Skeletal muscle tissue (tissue), 4 donors: Measurements from ENCODE around the gene GPR17. TPM values are rescaled to one million over a fixed set of nuclear protein-coding genes. Genes with fewer than 3 reads are reported as not detected.

Source experiments
- H3K27ac ChIP-seq: one replicate; pipeline ENCODE4 v1.7.0; 2013; ENCODE audit warnings: mild to moderate bottlenecking, low read depth, low read length, inconsistent platforms
- H3K27me3 ChIP-seq, 3 donors: one replicate each; pipeline ENCODE4 v1.7.0; 2013; ENCODE audit warnings: low read length in 3 of 3; ENCODE audit not compliant: control insufficient read depth in 3 of 3, insufficient read depth in 3 of 3
- H3K36me3 ChIP-seq, 3 donors: one replicate each; pipeline ENCODE4 v1.7.0; 2013; ENCODE audit warnings: low read length in 3 of 3; ENCODE audit not compliant: control insufficient read depth in 3 of 3, insufficient read depth in 3 of 3
- H3K4me1 ChIP-seq, 3 donors: one replicate each; pipeline ENCODE4 v1.7.0; 2013; ENCODE audit warnings: low read length in 3 of 3, mild to moderate bottlenecking in 3 of 3; ENCODE audit not compliant: control insufficient read depth in 3 of 3, insufficient read depth in 3 of 3
- H3K4me3 ChIP-seq, 3 donors: one replicate each; pipeline ENCODE4 v1.7.0; 2013; ENCODE audit warnings: low read length in 3 of 3
- H3K9ac ChIP-seq, 3 donors: one replicate each; pipeline ENCODE4 v1.7.0; 2013; ENCODE audit warnings: low read length in 3 of 3, mild to moderate bottlenecking in 3 of 3, moderate library complexity in 2 of 3, low read depth in 1 of 3
- H3K9me3 ChIP-seq, 3 donors: one replicate each; pipeline ENCODE4 v1.7.0; 2013; ENCODE audit warnings: low read length in 3 of 3; ENCODE audit not compliant: control insufficient read depth in 3 of 3
- total RNA-seq: library from RNA; depleted of rRNA; stranded (reverse); fragments of >200 nt; gene quantifications from one replicate; pipeline ENCODE4 v1.2.3, GENCODE V29; 2014
- donor health status: Osteomylitis.

The GPR17 gene
- total RNA-seq, 1 donor from 2014 or later = 1.0 TPM

GRCh38 chr2:127685410-127686080, 39.6 kb downstream of the GPR17 start:
- Histone ChIP-seq H3K36me3 (no peaks in the 10 kb centered on the region), H3K9ac (no peak overlapping the region), H3K27me3 (peaks cover 0 to 6% (median 0%) of the 10 kb centered on the region in 3 donors), H3K9me3 (no peaks in the 10 kb centered on the region), H3K27ac (no peak overlapping the region), H3K4me3 (no peak overlapping the region), H3K4me1 (peaks cover 7 to 14% (median 11%) of the 10 kb centered on the region in 3 donors)

DNA sequence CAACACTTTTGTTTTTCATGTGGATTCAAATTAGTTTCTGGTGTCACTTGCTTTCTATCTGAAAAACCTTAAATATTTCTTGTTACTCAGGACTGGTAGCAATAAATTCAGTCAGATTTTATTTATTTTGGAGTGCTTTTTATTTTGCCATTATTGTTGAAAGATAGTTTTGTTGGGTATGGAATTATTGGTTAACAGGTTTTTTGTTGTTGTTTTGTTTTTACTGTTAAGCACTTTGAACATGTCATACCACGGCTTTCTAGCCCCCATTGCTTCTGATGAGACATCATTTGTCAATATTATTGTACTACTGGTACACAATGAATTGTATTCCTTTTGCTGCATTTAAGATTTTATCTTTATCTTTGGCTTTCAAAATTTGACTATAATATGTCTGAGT, 42.5 kb downstream of the GPR17 start:
- H3K27ac ChIP-seq = no peak overlapping the region
- H3K4me1 ChIP-seq = peaks cover 0 to 3% (median 0%) of the 10 kb centered on the region in 3 donors
- no peaks in the 10 kb centered on the region for H3K9me3 ChIP-seq
- no peak overlapping the region for H3K9ac ChIP-seq
- H3K27me3 ChIP-seq = no peaks in the 10 kb centered on the region
- H3K36me3 ChIP-seq = no peaks in the 10 kb centered on the region
- H3K4me3 ChIP-seq = no peak overlapping the region

DNA sequence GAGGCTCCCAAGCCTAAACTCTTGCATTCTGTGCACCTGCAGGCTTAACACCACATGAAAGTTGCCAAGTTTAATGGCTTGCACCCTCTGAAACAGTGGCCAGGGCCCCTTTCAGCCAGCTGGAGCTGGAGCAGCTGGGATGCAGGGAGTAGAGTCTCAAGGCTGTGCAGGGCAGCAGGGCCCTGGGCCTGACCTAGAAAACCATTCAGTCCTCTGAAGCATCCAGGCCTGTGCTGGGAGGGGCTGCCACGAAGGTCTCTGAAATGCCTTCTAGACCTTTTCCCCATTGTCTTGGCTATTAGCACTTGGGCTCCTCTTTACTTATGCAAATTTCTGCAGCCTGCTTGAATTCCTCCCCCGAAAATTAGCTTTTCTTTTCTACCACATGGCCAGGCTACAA, 44.7 kb downstream of the GPR17 start:
- Histone ChIP-seq H3K27me3 (no peaks in the 10 kb centered on the region), H3K4me1 (no peaks in the 10 kb centered on the region), H3K4me3 (no peak overlapping the region), H3K36me3 (no peaks in the 10 kb centered on the region), H3K9me3 (no peaks in the 10 kb centered on the region), H3K27ac (no peak overlapping the region), H3K9ac (no peak overlapping the region)

- Histone ChIP-seq H3K4me3 (no peak overlapping the region), H3K36me3 (no peaks in the 10 kb centered on the region), H3K9ac (peak overlapping the region in 1 of 3 donors; percentile 23), H3K9me3 (no peaks in the 10 kb centered on the region), H3K27ac (no peak overlapping the region), H3K4me1 (peaks cover 0 to 2% (median 0%) of the 10 kb centered on the region in 3 donors), H3K27me3 (no peaks in the 10 kb centered on the region)
These were observed 49.0 kb downstream of the GPR17 start for GRCh38 chr2:127694986-127695385.

- Histone ChIP-seq H3K27me3 (no peaks in the 10 kb centered on the region), H3K4me1 (peaks cover 7 to 8% (median 7%) of the 10 kb centered on the region in 3 donors)
These were observed 49.8 kb downstream of the GPR17 start for GRCh38 chr2:127695491-127696472.

GRCh38 chr2:127697482-127698180, 51.7 kb downstream of the GPR17 start:
- Histone ChIP-seq H3K27me3 (no peaks in the 10 kb centered on the region), H3K9me3 (no peaks in the 10 kb centered on the region), H3K9ac (no peak overlapping the region), H3K4me3 (no peak overlapping the region), H3K4me1 (peaks cover 11 to 13% (median 11%) of the 10 kb centered on the region in 3 donors), H3K36me3 (no peaks in the 10 kb centered on the region), H3K27ac (no peak overlapping the region)

More at GRCh38 chr2:127695491-127696472, 49.8 kb downstream of the GPR17 start:
- H3K36me3 ChIP-seq = no peaks in the 10 kb centered on the region
- H3K4me3 ChIP-seq = peak overlapping the region in 2 of 3 donors; percentile 40 to 58
- H3K9ac ChIP-seq = peak overlapping the region in 2 of 3 donors; percentile 23 to 57
- H3K27ac ChIP-seq = no peak overlapping the region
- no peaks in the 10 kb centered on the region for H3K9me3 ChIP-seq

- Histone ChIP-seq H3K9ac (no peak overlapping the region), H3K9me3 (no peaks in the 10 kb centered on the region), H3K27ac (no peak overlapping the region), H3K4me3 (no peak overlapping the region), H3K27me3 (no peaks in the 10 kb centered on the region), H3K36me3 (peaks cover 0 to 4% (median 0%) of the 10 kb centered on the region in 3 donors), H3K4me1 (peaks cover 17 to 22% (median 21%) of the 10 kb centered on the region in 3 donors)
These were observed 52.8 kb downstream of the GPR17 start for GRCh38 chr2:127698553-127699355.

- H3K27me3 ChIP-seq = no peaks in the 10 kb centered on the region
- peak overlapping the region; percentile 79 for H3K27ac ChIP-seq
- H3K4me3 ChIP-seq = peak overlapping the region; percentile 72 to 80 (median 78)
- H3K4me1 ChIP-seq = peaks cover 21 to 31% (median 27%) of the 10 kb centered on the region in 3 donors
- peaks cover 0 to 12% (median 0%) of the 10 kb centered on the region in 3 donors for H3K36me3 ChIP-seq
- H3K9me3 ChIP-seq = no peaks in the 10 kb centered on the region
- H3K9ac ChIP-seq = peak overlapping the region; percentile 69 to 98 (median 88)
These were observed 54.7 kb downstream of the GPR17 start for GRCh38 chr2:127700527-127701192.
